Nephron progenitor cell (in vitro differentiated cells): ENCODE results near the gene EEF1A2.
A peak's percentile ranks its signal among the peaks of the same experiment; 100 is the strongest.

Source experiments
- DNase-seq: peaks from one replicate; pipeline ENCODE4 v3.0.0; 2021
- H3K27ac Mint-ChIP-seq: 2 replicates; pipeline ENCODE4 v1.8.0; 2021; ENCODE audit warnings: mild to moderate bottlenecking, moderate library complexity, mixed read lengths
- H3K27me3 Mint-ChIP-seq: 2 replicates; pipeline ENCODE4 v1.8.0; 2021; ENCODE audit warnings: mild to moderate bottlenecking, low read depth, mixed read lengths; ENCODE audit not compliant: poor library complexity
- H3K36me3 Mint-ChIP-seq: 2 replicates; pipeline ENCODE4 v1.8.0; 2021; ENCODE audit warnings: low read depth, mixed read lengths
- H3K4me1 Mint-ChIP-seq: 2 replicates; pipeline ENCODE4 v1.8.0; 2021; ENCODE audit warnings: mixed read lengths
- H3K4me3 Mint-ChIP-seq: 2 replicates; pipeline ENCODE4 v1.8.0; 2021; ENCODE audit warnings: mild to moderate bottlenecking, moderate library complexity, mixed read lengths
- H3K9me3 Mint-ChIP-seq: 2 replicates; pipeline ENCODE4 v1.8.0; 2021; ENCODE audit warnings: mild to moderate bottlenecking, moderate library complexity, mixed read lengths
- TF ChIP-seq, protein P1 (sequence below): fragments of 200-600 bp; sonication (generic); IDR thresholded peaks from 2 replicates; pipeline ENCODE4 v1.5.0; 2021; ENCODE audit warnings: antibody characterized with exemption

Gene EEF1A2

DNA sequence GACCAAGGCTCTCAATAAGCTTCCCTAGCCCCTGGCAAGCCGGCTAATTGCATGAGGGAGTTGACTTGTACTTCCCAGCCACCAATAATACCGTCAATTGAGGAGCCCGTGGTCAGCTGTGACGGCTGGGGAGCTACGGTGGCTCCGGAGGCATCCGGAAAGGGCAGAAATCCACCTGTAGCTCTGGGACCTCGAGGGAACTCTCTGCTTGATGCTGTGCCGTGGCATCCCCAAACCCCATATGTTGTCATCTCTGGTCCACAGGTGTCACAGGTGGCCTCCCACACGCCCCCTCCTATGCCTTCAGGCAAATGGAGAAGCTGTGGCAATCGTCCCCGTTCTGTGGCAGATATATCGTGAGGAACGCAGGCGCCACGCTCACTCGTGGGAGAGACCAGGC is 20.9 kb downstream of the EEF1A2 start:
- Mint-ChIP-seq H3K9me3 (no peaks in the 10 kb centered on the region), H3K4me3 (no peak overlapping the region), H3K4me1 (peaks cover 3% of the 10 kb centered on the region), H3K36me3 (no peaks in the 10 kb centered on the region), H3K27ac (no peak overlapping the region), H3K27me3 (peaks cover 78% of the 10 kb centered on the region)
- TF ChIP-seq, protein P1, sequence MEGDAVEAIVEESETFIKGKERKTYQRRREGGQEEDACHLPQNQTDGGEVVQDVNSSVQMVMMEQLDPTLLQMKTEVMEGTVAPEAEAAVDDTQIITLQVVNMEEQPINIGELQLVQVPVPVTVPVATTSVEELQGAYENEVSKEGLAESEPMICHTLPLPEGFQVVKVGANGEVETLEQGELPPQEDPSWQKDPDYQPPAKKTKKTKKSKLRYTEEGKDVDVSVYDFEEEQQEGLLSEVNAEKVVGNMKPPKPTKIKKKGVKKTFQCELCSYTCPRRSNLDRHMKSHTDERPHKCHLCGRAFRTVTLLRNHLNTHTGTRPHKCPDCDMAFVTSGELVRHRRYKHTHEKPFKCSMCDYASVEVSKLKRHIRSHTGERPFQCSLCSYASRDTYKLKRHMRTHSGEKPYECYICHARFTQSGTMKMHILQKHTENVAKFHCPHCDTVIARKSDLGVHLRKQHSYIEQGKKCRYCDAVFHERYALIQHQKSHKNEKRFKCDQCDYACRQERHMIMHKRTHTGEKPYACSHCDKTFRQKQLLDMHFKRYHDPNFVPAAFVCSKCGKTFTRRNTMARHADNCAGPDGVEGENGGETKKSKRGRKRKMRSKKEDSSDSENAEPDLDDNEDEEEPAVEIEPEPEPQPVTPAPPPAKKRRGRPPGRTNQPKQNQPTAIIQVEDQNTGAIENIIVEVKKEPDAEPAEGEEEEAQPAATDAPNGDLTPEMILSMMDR: no peak
- DNase-seq: no peak

DNA sequence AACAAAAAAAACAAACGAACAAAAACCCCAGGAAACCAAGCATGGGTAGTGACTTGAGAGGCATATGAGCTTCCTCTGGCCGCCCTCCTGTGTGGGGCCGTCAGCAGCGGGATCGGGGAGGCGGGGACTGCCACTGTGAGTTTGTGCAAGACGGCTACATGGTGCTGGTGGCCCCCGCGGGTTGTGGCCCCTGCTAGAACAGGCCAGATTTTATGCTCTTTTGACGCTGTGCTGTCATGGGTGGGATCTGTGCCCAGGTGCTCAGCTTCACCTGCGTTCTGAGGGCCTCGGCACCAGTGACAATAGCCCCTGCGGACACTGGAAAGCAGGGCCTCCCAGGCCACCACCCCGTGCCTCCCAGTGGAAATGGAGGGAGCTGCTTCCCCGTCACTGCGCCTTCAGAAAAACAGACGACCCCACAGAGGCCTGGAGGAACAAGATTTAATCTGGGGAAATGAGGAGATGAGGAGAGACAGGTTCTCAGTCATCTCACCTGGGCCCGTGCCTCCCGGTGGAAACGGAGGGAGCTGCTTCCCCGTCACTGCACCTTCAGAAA is 21.7 kb downstream of the EEF1A2 start:
- TF ChIP-seq, protein P1: no peak
- Mint-ChIP-seq H3K4me3 (no peak overlapping the region), H3K27me3 (peaks cover 73% of the 10 kb centered on the region), H3K36me3 (no peaks in the 10 kb centered on the region), H3K4me1 (no peaks in the 10 kb centered on the region), H3K9me3 (no peaks in the 10 kb centered on the region), H3K27ac (no peak overlapping the region)
- DNase-seq: no peak

DNA sequence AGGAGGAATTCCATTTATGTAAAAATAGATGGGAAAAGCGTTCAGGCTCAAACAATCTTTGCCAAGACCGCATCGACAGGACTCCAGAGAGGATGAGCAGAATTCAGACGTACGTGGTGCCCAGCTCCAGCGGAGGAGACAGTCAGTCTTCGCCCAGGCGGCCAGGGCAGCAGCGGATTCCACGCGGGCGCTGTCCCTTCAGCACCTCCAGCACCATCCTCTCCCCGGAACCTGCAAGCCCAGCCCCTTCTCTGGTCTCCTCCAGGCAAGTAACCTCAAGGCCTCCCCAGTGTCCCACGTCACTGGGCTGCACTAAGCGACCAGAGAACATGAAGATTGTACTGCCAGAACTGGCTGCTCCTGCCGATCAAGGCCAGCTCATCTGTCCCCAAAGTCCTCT is 23.7 kb downstream of the EEF1A2 start:
- TF ChIP-seq, protein P1: no peak
- Mint-ChIP-seq H3K36me3 (no peaks in the 10 kb centered on the region), H3K27ac (no peak overlapping the region), H3K4me1 (peaks cover 3% of the 10 kb centered on the region), H3K4me3 (no peak overlapping the region), H3K27me3 (peaks cover 77% of the 10 kb centered on the region), H3K9me3 (no peaks in the 10 kb centered on the region)
- peak; percentile 81 for DNase-seq

DNA sequence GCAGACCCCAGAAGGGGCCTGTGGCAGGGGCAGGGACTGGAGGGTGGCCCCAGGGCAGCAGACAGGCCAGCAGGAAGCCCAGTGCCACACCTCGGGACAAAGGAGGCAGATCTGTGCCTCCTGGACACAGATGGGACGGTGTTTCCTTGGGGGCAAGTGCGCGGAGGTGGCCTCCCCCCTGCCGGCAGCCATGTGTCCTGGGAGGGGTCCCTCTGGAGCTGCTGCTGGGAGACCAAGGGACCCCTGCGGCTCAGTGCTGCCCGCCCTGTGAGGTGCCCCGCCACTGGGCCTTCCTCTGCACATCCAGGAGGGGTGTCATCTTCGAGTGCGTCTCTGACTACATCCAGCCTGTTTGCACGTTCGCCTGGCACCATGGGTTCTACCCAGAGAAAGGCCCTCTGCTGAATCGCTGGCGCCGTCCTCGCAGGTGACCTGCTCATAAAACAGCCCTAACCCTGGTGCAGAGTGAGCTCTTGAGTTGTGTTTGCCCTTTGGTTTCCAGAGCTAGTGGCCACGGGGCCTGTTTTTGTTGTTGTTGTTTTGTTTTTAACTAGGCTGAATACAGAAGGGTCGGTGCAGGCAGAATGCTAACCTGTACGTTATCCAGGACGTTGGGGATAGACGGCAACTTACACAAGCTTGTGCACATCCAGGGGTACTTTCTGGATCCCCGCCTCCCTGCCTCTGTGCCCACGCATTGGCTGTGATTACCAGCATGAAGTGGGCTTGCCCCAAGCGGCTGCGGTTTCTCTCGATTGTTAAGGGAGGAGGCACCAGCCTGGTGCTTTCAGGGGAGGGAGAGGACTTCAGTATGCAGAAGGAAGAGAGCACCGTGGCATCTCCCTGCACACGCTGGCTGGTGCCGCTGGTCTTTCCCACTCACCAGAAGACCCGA is 25.1 kb downstream of the EEF1A2 start:
- Mint-ChIP-seq H3K27me3 (peaks cover 71% of the 10 kb centered on the region), H3K4me1 (peaks cover 5% of the 10 kb centered on the region), H3K36me3 (no peaks in the 10 kb centered on the region), H3K9me3 (no peaks in the 10 kb centered on the region), H3K27ac (no peak overlapping the region), H3K4me3 (peak overlapping the region; percentile 13)
- TF ChIP-seq, protein P1: no peak
- no peak for DNase-seq

DNA sequence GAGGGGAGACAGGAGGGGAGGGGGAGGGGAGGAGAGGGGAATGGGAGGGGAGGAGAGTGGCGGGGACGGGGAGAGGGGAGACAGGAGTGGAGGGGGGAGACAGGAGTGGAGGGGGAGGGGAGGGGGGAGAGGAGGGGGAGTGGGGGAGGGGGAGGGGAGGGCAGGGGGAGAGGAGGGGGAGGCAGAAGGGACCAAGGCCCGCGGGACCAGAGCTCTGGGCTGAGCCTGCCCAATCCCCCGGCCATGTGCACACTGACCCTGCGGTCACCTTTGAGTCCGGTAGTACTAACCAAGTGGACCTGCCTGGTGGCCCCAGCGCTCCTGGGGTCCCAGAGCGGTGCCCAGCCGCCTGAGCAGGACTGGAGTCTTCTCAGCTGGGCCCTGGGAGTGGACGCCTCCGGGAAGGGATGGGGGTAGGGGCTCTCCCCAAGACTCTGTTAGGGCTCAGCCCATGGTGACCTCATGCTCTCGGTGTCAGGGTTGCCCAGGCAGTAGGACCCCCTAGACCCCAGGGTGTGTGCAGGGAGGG is 26.0 kb downstream of the EEF1A2 start:
- Mint-ChIP-seq H3K27me3 (peaks cover 62% of the 10 kb centered on the region), H3K4me1 (peaks cover 5% of the 10 kb centered on the region), H3K4me3 (no peak overlapping the region), H3K9me3 (no peaks in the 10 kb centered on the region), H3K27ac (no peak overlapping the region), H3K36me3 (no peaks in the 10 kb centered on the region)
- TF ChIP-seq, protein P1: no peak
- DNase-seq: no peak
